ENCODE data around the gene ADGB.
"Not testable (repeated sequence)": the region's sequence is repeated elsewhere in the genome, so short reads cannot be mapped to it uniquely, and the experiment has no call there.

ADGB gene

DNA sequence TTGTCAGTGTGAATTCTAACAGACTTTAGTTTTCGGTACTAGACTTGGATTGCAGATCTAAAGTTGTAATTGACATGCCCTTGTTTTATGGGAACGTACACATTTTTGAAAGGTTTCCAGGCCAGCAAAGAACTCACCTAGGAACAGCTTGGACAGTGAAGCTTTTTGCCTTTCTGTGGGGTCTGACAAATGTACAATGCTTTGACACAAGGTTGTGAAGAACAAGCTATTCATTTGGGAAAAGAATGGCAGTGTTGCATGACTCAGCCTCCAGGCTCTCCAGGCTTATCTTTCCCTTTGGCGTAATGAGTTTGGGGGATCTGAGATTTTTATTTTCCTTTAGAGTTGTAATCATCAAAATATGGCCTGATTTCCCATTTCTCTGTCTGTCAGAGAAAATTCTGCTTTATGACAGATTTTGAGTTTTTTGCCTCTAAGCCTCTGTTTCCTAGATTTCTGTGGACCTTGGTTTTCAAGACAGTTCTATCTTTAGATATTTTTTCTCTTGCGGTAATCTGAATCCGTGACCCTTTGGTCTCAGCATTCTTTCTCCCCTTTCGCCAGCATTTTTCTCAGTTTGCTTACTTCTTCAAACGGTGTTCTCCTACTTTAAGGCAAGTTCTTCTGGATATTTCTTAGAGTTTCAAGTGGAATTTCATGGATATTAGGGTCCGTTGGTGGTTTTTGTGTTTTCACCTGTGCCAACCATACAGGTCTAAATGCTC lies 221.0 kb downstream of the ADGB start:
- DNase-seq (ENCODE audit: low read depth), result no peak

DNA sequence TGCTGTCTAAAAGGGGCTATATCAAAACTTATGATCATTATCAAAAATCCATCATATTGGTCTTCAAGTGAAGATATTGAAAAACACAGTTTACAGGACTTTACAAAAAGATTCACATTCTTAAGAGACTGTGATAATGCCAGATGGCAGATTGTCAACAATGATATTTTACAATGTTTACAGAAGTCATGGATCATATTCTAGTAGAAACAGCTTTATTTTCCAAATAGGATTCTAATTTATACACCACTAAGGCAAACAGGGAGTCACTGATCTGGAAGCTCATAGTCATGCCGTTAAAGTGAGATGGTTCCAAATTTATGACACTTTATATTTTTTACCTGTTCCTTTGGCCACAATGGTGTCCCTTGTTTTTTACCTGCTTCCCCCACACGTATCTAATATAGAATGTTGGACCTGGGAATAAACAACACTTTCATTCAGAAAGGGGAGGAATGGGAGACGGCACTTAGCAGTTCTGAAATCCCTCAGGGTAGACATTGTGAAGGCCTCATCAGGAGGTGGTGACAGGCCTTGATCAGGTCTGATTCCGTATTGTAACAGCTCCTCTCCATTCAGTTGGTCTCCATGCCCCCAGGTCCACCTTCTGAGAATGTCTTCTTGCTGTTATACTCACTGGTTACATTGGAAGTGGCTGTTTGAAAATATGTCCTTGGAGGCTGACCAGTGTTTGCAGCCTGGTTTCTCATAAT lies 228.6 kb downstream of the ADGB start:
- DNase-seq (ENCODE audit: low read depth), result peak; percentile 48

DNA sequence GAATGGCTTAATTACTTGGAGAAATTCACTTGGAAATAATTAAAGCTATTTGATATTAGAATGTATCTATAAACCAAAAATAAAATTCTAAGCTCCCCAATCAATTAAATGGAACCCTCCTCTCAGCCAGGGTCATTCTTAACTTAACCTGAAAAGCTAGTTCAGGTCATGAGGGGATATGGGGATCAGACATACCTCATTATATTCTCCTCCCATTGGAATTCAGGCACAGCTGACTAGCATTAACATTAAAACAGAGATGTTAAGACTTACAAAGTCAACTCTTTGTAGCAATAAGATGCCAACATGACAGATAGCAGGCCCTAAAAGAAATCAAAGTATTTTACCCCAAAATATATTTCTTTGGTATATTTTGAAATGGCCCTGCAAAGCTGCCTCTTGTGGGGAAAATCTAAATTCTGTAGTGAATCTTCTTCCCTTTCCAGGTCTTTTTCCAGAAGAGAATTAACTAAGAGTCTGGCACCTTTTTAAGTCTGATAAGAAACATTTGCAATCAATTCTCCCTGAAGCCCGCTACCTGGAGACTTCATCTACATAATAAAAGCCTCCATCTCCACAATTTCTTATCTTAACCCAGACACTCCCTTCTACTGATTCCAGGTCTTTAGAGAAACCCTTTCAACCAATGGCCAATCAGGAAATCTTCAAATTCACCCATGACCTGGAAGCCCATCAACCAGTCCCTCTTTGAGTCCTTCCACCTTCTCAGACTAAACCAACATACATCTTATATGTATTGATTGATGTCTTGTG lies 231.2 kb downstream of the ADGB start:
- DNase-seq (ENCODE audit: low read depth), result no peak

DNA sequence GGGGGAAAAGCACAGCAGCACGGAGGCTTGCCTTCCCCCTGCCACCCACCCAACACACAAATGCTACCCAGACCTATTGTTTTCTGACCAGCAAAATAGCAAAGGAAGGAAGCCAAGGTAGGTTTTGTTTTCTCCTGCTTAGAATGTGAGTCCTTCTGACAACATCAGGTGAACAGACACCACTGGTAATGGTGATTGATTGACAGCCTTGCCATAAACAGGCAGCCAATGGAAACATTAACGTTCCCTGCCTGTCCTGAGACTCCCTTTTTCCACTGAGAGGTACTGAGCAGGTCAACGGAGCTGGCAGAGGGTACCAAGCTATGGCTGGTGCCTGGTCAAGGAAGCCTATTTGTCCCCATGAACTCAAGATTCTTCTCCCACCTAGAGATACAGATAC lies 234.4 kb downstream of the ADGB start:
- no peak for DNase-seq (ENCODE audit: low read depth)

DNA sequence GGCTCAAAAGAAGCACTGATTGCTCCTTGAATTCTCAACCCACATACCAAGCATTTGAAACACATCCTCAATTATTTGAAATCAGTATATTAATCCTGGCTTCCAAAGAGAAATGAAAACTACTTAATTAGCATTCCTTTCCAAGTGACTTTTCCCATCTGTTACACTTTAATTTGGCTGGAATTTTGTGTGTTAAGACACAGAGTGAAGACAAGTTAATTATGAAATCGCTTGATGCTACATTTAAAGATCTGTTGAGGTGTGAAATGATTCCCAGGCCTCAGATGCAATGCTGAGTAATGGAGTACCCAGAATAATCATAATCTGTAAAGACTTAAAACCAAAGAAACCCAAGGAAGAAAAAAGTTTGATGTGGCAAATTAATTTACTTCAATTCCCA lies 241.4 kb downstream of the ADGB start:
- DNase-seq (ENCODE audit: low read depth), result no peak

DNA sequence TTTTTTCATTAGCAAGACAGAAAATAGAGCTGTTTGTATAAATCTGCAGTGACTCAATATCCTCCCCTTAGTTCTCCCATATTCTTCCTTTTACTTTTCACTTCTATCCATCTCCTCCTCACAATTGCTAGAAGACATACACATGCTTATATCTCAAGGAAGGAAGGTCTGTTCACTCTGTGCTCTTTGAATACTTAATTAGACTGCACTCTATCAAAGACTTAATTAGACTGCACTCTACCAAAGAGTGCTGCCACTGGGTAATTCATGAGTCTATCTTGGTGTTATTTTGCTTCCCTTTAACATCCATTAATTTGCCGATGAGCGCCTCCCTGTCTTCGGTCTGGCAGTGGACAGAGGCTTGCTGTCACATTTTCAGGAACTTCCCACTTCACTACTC lies 241.9 kb downstream of the ADGB start:
- no peak for DNase-seq (ENCODE audit: low read depth)

DNA sequence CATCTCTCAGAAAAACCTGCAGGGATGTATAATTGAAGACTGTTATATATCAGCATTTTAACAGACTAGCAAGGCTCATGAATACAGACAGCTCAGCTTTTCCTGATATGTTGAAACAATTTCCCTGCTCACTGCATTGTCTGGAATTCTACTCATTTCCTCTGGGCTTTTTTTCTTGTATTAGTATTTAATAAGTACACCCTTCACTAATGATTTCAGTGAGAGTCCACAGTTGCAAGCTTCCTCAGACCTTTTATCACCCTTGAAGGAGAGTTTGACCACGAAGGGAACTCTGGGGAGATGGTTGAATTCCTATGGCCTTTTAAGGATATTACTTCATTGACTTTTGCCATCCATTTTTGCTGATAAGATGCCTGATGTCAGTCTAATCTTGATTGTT lies 248.7 kb downstream of the ADGB start:
- DNase-seq (ENCODE audit: low read depth), result no peak

DNA sequence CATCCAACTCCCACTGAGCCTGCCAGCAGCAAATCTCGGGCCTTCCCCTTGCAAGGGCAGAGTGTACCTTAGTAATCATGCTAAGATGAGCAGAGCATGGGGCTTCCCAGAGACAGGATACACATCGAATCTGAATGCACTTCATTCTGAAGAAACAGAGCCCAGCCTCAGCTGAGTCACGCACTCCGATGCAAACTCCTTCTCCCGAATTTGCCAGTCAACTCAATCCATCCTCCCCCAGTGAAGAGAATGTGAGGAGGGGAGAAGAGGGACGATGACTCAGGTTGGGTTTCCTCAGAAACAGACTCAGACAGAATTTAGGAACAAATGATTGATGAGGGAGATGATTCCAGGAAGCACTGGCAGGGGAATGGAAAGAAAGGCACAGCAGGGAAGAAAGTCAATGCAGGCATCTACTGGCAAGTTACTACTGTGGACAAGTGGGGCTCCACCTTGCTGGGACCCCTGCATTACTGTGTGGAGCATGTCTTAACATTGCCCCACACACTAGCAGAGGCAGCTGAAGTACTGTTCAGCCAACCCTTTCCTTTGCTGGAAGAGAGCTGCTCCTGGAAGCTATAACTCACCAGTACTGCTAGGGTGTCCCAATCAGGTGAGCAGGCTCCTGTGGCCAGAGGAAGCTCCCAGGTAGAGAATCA lies 251.6 kb downstream of the ADGB start:
- no peak for DNase-seq (ENCODE audit: low read depth)

DNA sequence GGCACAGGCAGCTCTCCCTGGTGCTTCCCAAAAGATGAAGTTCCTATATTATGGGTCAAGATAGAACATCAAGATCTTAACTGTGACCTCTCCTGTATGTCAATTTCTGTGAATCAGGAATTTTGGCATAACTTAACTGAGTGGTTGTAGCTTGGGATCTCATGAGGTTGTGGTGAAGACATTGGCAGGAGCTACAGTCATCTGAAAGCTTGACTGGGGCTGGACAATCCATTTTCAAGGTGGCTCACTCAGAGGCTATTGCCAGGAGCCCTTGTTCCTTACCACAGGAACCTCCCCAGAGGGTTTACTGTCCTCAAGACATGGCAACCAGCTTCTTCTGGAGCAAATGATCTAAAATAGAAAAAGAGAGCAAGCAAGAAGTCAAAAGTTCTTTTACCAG lies 252.2 kb downstream of the ADGB start:
- no peak for DNase-seq (ENCODE audit: low read depth)

DNA sequence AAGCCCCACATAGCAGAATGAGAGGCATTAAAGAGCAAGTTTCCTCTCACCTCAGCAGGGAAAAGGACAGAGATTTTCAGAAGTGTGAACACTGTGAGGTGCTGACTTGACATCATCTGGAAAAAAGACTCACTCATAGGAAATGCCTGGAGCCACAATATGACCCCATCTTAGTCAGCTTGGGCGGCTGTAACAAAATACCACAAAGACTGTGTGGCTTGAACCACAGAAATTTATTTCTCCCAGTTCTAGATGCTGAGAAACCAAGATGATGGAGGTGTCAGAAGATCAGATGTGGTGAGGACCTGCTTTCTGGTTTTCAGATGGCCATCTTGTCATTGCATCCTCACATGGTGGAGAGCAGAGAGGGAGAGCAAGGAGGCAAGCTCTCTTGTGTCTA lies 253.1 kb downstream of the ADGB start:
- peak; percentile 58 for DNase-seq (ENCODE audit: low read depth)

DNA sequence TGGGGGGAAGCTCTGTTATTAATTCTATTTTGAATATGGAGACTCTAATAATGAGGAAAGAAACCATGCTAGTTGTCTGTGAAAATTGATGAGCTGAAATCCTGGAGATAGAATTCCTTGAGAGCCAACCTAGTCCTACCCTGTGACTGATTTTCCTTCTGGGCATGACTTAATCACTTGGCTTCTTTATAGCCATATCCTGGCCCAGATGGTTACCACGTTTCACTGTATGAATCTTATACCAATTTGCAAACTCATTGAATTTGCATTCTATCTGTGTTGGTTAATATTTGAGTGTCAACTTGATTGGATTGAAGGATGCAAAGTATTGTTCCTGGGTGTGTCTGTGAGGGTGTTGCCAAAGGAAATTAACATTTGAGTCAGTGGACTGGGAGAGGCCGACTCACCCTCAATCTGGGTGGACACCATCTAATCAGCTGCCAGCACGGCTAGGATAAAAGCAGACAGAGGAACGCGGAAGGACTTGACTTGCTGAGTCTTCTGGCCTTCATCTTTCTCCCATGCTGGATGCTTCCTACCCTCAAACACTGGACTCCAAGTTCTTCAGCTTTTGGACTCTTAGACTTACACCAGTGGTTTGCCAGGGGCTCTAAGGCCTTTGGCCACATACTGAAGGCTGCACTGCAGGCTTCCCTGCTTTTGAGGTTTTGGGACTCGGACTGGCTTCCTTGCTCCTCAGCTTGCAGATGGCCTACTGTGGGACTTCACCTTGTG lies 255.9 kb downstream of the ADGB start:
- DNase-seq (ENCODE audit: low read depth), result not testable (repeated sequence)

DNA sequence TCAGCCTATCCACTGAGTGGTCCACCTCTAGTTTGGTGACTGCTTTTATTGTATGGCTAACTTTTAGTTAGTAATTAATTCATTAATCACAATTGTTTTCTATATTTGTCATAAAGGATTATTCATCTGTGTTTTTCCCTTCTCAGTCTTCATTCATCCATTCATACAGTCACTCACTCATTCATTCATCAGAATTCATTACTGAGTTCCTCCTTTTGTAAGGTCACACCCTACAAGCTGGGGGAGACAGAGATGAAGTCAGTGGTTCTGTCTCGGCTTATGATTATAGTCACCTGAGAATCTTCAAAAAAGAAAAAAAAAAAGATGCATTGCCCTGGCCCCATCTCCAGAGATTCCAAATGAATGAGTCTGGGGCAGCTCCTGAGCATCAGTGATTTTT lies 257.1 kb downstream of the ADGB start:
- no peak for DNase-seq (ENCODE audit: low read depth)

DNA sequence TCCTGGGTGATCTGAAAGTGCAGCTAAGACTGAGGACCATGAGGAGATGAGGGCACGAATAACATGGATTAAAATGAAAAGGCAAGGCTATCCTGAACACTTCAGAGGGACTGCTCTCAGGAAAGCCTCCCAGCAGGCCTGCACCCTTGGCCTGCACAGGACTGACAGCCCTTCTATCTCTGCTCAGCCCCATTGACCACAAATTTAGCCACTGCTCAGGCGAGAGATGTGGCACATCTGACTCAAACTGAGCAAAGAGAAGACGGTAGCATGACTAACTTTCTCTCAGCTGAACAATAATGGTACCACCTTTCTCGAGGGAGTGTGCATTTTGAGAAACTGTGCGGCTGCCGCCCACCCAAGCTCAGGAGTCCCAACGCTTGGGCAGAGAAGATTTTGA lies 257.5 kb downstream of the ADGB start:
- no peak for DNase-seq (ENCODE audit: low read depth)

DNA sequence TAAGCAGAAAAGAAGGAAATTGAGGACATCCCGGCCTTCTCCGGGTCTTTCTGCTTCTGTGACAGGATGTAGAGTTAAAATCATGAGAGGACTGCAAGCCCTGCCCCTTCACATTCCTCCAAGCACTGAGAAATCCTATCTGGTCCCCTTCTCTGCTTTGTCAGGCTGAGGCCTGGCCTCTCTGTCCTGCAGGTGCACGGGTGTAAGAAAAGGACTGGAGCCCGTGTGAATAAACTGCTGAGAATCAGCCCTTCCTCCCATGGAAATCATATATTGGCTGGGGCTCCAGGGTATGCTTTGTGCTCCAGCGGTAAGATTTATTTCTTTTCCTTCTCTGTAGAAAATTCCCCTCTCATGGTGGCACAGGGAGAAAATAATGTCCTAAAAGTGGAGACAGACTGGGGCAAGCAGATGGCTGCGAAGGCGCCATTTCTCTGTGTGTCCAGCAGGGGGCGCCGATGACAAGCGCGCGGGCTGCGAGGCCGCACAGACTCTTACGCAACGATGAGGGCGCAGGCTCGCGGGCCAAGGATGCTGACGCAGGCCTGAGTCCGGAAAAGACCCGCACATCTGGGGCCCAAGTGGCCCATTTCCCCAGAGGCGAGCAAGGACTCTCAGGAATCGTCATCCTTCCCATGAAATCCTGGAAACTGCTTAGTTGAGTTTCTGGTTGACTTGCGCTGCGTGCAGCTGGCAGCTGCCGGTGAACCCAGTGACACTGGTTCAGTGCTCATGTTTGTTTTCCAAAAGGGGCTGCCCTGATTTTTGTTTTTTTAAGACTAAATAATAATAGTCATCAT lies 258.6 kb downstream of the ADGB start:
- DNase-seq (ENCODE audit: low read depth), result peak; percentile 97

DNA sequence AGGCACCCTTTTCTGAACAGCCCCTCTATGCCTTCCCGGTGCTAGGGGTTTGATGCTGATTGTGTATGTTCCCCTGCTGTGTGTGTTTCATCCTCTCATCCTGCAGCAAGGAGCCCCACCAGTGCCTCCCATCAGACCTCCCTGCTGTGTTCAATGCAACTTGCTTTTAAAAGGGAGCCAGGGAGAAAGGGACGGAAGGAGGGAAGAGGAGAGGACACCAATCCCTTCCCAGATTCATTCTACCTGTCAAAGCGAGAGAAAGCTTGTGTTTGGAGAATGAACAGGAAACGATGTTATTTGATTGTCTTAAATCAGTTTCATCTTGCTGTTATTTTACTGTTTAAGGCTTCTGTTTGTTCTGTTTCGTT lies 259.2 kb downstream of the ADGB start:
- no peak for DNase-seq (ENCODE audit: low read depth)

DNA sequence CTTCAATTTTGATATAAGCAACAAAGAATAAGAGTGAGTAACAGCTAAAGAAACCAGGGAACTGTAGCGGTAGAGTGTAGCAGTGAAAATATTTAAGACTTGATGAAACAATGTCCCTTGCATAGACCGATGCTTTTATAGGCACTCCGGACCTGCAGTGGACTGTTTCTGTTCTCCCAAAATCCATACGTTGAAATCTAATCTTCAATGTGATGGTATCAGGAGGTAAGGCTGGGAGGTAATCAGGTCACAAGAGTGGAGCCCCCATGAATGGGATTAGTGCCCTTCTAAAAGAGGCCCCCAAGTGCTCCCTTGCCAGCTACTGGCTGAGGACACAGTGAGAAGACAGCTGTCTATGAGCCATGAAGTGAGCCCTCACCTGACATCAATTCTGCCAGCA lies 260.4 kb downstream of the ADGB start:
- no peak for DNase-seq (ENCODE audit: low read depth)

DNA sequence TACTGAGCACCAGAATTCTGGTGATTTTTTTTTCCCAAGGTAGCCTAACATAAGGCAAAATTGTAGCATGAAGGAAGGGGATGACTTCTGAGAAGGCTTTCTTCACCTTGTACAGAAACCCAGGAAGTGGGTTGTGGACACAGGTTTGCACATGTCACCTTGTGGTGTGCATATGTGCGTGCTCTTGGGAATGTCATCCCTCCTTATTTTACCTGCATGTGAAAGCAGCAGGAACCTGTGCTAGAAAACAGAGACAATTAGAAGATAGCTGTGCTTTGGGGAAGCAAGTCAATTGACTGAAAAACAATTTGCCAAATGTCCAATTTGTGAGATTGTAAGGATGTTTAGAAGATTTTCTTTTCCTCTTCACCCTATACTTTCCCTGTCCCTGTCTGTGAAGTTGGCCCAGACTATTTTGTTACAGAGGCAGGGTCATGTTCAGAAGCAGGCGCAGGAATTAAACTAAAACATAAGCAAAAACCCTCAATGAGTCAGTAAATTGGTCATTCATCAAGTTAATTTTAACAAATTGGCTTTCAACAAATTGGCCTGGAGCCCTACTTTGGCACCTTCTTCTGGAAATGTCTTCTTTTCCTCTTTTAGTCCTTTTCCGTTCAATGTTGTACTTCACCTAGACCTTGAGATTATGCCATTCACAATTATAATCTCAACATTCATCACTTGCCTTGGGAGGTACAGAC lies 261.2 kb downstream of the ADGB start:
- no peak for DNase-seq (ENCODE audit: low read depth)

DNA sequence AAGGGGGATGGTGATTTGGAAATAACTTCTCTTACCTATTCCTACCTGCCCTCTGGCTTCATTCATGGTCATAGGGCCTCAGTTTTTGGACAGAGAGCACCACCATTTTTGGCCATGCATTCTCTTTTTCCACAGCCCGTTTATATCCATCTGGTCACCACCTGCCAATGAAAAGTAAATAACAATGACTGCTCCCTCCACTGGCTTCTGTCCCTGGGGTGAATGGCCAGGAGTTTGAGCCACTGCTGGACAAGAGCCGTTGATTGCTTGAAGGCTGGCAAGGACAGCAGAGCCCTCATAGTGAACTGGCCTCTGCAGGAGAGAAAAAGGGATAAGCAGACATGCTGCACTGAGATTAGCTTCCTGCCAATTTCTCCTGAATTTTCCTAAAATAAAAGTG lies 261.8 kb downstream of the ADGB start:
- DNase-seq (ENCODE audit: low read depth), result peak; percentile 23

DNA sequence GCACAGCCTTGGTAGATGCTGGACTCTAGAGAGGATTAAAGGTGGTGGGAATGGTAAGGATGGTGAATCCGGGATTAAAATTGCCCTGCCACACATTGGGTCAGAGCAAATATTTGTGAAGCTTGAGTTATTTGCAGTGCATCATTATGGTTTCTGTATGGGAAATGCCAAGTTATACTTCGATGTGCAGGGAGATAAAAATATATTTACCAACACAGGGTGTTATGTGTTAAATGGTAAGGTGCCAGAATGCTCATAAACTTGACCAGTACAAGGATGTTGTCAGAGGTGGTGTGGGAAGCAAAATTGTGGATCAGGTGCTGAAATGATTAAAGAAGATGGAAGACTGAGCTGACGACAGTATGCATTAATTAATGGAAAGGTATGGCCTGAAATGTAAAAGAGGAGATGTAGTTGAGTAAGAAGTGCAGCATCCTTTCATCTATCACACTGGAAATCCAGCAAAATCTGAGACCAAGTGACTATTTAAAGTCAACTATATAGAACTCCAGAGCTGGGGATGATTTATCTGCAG lies 262.3 kb downstream of the ADGB start:
- DNase-seq (ENCODE audit: low read depth), result no peak

DNA sequence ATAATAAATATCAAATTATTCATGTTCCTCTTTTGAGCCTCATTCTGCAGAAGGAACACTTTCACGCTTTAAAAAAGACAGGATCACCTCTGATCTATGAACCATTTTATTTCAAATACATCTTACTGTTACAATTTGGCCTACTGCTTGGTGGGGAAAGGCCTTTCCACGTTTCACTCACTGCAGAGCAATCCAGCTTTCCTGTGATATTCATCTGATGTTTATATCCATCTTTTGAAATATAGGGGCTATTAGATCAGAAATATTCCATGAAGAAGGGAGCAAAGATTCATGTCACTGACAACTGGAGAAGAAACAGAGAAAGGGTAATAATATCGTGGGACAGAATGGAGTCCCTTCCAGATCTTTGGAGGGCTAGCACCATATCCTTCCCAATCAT lies 262.9 kb downstream of the ADGB start:
- no peak for DNase-seq (ENCODE audit: low read depth)
